Lower leg skin (tissue), 4 donors: ENCODE results near the gene MVK. TPM values are rescaled to one million over a fixed set of nuclear protein-coding genes. Genes with fewer than 3 reads are reported as not detected.

Experiments used
- DNase-seq, 2 donors: peaks; one replicate each; pipeline ENCODE4 v3.0.0-alpha.2; 2019; ENCODE audit warnings: low spot score in 2 of 2
- H3K4me3 ChIP-seq: fragments of 200-600 bp; sonication (generic); 2 replicates; pipeline ENCODE4 v1.5.1; 2017; ENCODE audit warnings: mild to moderate bottlenecking, low read depth; ENCODE audit not compliant: poor library complexity, severe bottlenecking
- POLR2A ChIP-seq, 2 donors: fragments of 450-650 bp; IDR thresholded peaks; one replicate each; pipeline ENCODE4 v1.6.1; 2016 to 2017; ENCODE audit warnings: antibody characterized with exemption in 2 of 2, mild to moderate bottlenecking in 1 of 2, moderate library complexity in 1 of 2
- WGBS, 2 donors: methylation state at CpG; one replicate each; pipeline ENCODE4 v1.1.5; 2018; 5-methylcytosine and 5-hydroxymethylcytosine counted together
- intact Hi-C: fragments of 100-400 bp; cut with DNase I; formaldehyde crosslinking; loops from one replicate; pipeline ENCODE4 v1.15.0; 2023; ENCODE audit warnings: low total_unique reads
- total RNA-seq, 4 donors: library from RNA; depleted of rRNA; stranded (reverse); fragments of >200 nt; gene quantifications; one replicate each; pipeline ENCODE4 v1.1.0, GENCODE V29; 2016
- TF ChIP-seq, protein P1 (sequence below), 3 donors: fragments of 450-650 bp; IDR thresholded peaks; one replicate each; pipeline ENCODE4 v1.5.1; 2016; ENCODE audit warnings: antibody characterized with exemption in 3 of 3, mild to moderate bottlenecking in 3 of 3, moderate library complexity in 2 of 3

MVK gene
- total RNA-seq, 4 donors from 2014 or later = 50.1 to 71.9 (median 61.9) TPM

DNA sequence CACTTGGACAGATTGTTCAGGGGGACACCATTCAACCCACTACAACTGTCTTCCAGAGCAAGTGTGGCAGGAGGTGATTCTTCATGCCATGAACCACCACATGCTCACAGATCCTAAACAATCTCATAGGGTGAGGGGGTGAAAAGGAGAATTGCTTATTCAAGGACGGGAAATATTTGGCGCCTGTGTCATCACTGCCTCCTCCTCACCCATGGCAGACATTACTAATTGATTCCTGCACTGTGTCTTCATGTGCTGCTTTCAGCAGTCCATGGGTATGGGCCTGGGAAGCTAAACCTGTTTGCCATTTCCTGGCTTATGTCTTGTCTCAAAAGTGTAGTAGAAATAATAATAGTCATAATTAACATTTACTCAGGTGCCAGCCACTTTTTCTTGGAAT, 31.6 kb upstream of the MVK start:
- no peak overlapping the region for H3K4me3 ChIP-seq
- TF ChIP-seq POLR2A (IDR thresholded peaks at IDR 0.05) = no peak
- TF ChIP-seq, protein P1, sequence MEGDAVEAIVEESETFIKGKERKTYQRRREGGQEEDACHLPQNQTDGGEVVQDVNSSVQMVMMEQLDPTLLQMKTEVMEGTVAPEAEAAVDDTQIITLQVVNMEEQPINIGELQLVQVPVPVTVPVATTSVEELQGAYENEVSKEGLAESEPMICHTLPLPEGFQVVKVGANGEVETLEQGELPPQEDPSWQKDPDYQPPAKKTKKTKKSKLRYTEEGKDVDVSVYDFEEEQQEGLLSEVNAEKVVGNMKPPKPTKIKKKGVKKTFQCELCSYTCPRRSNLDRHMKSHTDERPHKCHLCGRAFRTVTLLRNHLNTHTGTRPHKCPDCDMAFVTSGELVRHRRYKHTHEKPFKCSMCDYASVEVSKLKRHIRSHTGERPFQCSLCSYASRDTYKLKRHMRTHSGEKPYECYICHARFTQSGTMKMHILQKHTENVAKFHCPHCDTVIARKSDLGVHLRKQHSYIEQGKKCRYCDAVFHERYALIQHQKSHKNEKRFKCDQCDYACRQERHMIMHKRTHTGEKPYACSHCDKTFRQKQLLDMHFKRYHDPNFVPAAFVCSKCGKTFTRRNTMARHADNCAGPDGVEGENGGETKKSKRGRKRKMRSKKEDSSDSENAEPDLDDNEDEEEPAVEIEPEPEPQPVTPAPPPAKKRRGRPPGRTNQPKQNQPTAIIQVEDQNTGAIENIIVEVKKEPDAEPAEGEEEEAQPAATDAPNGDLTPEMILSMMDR (IDR thresholded peaks at IDR 0.05) = no peak
- intact Hi-C loops = no loop called here
- DNase-seq = no peak
- 79 to 84% methylated on average over 2 of the region's 2 CpGs for whole genome bisulfite sequencing, 2 donors

DNA sequence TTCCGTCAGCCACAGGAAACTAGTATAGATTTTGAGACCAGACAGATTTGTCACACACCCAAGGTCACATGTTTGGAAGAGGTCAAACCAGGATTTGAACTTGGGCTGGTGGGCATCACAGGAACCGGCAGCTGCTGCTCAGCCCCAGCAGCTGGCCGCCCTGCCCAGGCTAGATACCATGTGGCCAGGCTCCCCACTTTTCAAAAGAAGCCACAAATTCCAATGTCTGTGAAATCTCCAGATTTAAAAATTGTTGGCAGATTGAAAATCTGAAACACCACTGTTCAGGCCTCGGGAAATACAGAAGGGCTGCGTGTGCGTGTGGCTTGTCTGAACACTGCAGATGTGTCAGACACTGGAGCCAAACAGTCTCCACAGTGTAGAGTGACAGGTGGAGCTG, 30.7 kb upstream of the MVK start:
- intact Hi-C loops = no loop called here
- no peak for TF ChIP-seq POLR2A (IDR thresholded peaks at IDR 0.05)
- TF ChIP-seq, protein P1 (IDR thresholded peaks at IDR 0.05) = no peak
- WGBS, 2 donors = 83 to 89% methylated on average over 6 of the region's 6 CpGs
- H3K4me3 ChIP-seq = no peak overlapping the region
- DNase-seq = no peak

DNA sequence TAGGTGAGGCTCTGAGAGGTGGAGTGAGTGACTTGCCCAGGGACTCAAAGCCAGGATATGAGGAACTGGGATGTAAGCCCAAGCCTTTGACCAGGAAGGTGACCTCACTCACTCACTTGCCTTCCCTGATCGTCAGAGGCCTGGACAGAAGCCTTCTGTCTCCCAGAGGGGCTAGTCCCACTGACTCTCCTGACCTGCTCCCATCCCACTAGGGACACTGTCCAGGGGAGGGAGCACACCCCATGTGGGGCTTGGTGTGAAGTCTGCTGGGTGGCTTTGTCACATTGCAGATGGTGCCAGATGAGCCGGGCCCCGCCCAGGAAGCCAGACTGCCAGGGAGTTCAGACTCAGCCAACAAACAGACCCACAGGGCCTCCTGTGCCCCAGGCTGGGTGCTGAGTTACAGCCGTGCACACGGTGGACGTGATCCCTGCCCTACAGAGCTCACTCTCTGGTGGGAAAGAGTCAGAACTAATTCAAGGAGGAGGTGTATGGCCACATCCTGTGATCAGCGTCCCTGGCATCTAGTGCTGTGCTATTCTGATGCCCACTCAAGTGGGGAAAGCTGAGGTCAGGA, 28.6 kb upstream of the MVK start:
- no peak for DNase-seq
- TF ChIP-seq, protein P1 (IDR thresholded peaks at IDR 0.05) = no peak
- TF ChIP-seq POLR2A (IDR thresholded peaks at IDR 0.05) = no peak
- 17 to 28% methylated on average over 1 to 5 of the region's 7 CpGs for WGBS, 2 donors
- intact Hi-C loops = no loop called here
- H3K4me3 ChIP-seq = no peak overlapping the region

DNA sequence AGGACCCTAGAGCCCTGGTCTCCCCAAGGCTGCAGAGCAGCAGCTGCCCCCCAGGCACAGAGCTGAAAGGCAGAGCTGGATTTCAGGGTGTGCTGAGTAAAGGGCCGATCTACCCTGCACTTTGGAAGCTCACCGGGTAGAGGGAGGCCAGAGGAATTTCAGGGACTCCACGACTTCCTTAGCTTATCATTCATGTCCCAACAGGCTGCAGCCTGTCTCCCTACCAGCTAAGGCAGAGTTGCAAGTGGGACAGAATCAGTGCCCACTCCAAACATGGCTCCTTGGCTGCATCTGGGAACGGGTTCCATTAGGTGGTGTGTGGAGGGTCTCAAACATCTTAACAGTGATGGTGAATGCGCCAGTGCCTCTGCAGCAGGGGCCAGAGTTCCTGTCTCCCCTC, 27.8 kb upstream of the MVK start:
- WGBS, 2 donors = 46 to 50% methylated on average over 5 of the region's 5 CpGs

DNA sequence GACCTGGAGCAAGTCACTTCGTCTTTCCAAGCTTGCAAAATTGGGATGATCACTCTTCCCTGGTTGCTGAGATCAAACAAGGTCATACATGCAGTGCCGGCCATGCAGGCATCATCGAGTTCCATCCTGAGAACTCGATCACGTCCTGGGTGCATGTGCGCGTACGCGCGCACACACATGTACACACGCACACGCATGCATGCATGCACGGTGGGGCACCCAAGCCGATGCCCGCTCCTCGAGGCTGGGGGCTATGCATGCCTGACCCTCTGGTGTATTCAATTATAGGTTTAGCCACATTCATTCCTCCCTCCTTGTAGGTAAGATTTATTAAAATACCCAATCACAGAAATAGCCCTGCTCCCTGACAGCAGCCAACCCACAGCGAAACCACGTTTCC, 26.3 kb upstream of the MVK start:
- no peak overlapping the region for H3K4me3 ChIP-seq
- no peak for TF ChIP-seq POLR2A (IDR thresholded peaks at IDR 0.05)
- TF ChIP-seq, protein P1 (IDR thresholded peaks at IDR 0.05) = no peak
- intact Hi-C loops = no loop called here
- 84 to 89% methylated on average over 18 of the region's 18 CpGs for WGBS, 2 donors
- DNase-seq = no peak

More for the DNA sequence above, 27.8 kb upstream of the MVK start:
- DNase-seq = no peak
- no peak overlapping the region for H3K4me3 ChIP-seq
- intact Hi-C loops = no loop called here
- no peak for TF ChIP-seq POLR2A (IDR thresholded peaks at IDR 0.05)
- TF ChIP-seq, protein P1 (IDR thresholded peaks at IDR 0.05) = no peak

DNA sequence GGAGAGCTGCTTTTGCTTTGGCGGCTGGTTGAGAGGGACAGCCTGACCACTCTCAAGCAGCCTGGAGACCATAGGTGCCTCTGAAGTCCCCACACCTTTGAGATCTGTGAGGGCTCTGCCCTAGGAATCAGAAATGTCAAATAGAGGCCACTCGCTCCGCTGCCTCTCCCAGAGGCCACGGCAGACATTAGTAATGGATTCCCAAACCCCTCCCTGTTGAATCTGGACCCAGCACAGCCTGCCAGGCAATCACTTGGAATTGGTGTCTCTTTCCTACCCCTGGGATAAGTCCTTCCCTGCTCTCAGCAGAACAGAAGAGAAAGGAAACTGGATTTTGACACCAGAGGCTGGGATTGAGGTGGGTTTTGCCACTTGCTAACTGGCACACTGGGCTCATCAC, 25.3 kb upstream of the MVK start:
- intact Hi-C loops = no loop called here
- WGBS, 2 donors = 63 to 75% methylated on average over 4 of the region's 4 CpGs
- no peak overlapping the region for H3K4me3 ChIP-seq
- TF ChIP-seq, protein P1 (IDR thresholded peaks at IDR 0.05) = no peak
- TF ChIP-seq POLR2A (IDR thresholded peaks at IDR 0.05) = no peak
- no peak for DNase-seq
